HepG2 (cell line): Measurements from ENCODE around the gene TTC28. TPM values are rescaled to one million over a fixed set of nuclear protein-coding genes. Genes with fewer than 3 reads are reported as not detected.

Source experiments
- ARID3A ChIP-seq: IDR thresholded peaks from 2 replicates; pipeline ENCODE4 v1.6.1; 2012; ENCODE audit warnings: low read depth, low read length, improper control_type of control experiment
- ATRX ChIP-seq: sonication (generic); formaldehyde crosslinking; IDR thresholded peaks from 2 replicates; pipeline ENCODE4 v1.4.0; 2020; ENCODE audit warnings: missing genetic modification reagents, borderline replicate concordance
- LBX2 ChIP-seq: sonication (generic); formaldehyde crosslinking; IDR thresholded peaks from 2 replicates; pipeline ENCODE4 v1.5.0; 2020; ENCODE audit warnings: missing genetic modification reagents, mild to moderate bottlenecking, borderline replicate concordance
- NR2F6 ChIP-seq, 2 experiments: IDR thresholded peaks; 2 replicates each; pipeline ENCODE4 v1.6.1; 2016; ENCODE audit warnings: antibody characterized with exemption in 1 of 2, mild to moderate bottlenecking in 1 of 2
- SMC3 ChIP-seq: IDR thresholded peaks from 2 replicates; pipeline ENCODE4 v1.6.1; 2011; ENCODE audit warnings: low read length, improper control_type of control experiment
- STAG1 ChIP-seq: sonication (generic); formaldehyde crosslinking; IDR thresholded peaks from 2 replicates; pipeline ENCODE4 v1.4.0; 2020; ENCODE audit warnings: missing genetic modification reagents
- YEATS4 ChIP-seq: sonication (generic); formaldehyde crosslinking; IDR thresholded peaks from 2 replicates; pipeline ENCODE4 v1.4.0; 2020; ENCODE audit warnings: missing genetic modification reagents, borderline replicate concordance
- ZBTB26 ChIP-seq: IDR thresholded peaks from 2 replicates; pipeline ENCODE4 v1.6.1; 2016; ENCODE audit warnings: missing compliant biosample characterization, missing genetic modification reagents, borderline replicate concordance
- ZNF660 ChIP-seq: sonication (generic); formaldehyde crosslinking; IDR thresholded peaks from 2 replicates; pipeline ENCODE4 v1.5.1; 2020; ENCODE audit warnings: mild to moderate bottlenecking, low read depth, missing genetic modification reagents, borderline replicate concordance
- polyA plus RNA-seq, 8 experiments: library from polyadenylated mRNA; depleted of rRNA in 3 of 8; stranded (reverse) in 7 of 8; unstranded in 1 of 8; fragments of >200 nt; fragmentation: Illumina TruSeq in 4 of 8; extraction: Trizol in 4 of 8; gene quantifications; 2 replicates each; pipeline versions ENCODE4 v1.2.1 to v1.2.3, GENCODE V29; 2011 to 2016; ENCODE audit warnings: low read depth in 4 of 8, missing spikeins in 1 of 8, mixed read lengths in 1 of 8; ENCODE audit not compliant: insufficient read depth in 1 of 8
- total RNA-seq, 5 experiments: library from RNA; depleted of rRNA; stranded (reverse); fragments of >200 nt; fragmentation: Illumina TruSeq; extraction: Trizol; gene quantifications; 2 replicates each; pipeline ENCODE4 v1.2.3, GENCODE V29; 2016; ENCODE audit warnings: low read depth in 1 of 5
- TF ChIP-seq, protein P1 (sequence below): sonication (generic); formaldehyde crosslinking; IDR thresholded peaks from 2 replicates; pipeline ENCODE4 v1.4.0; 2020; ENCODE audit warnings: missing genetic modification reagents, borderline replicate concordance

The TTC28 gene
- total and polyA plus RNA-seq, 2 of the 13 experiments (the other 11 are each of a cell fraction or from before 2014, with no cell fraction given): 4.2 to 13.1 TPM

- TF ChIP-seq LBX2 (CRISPR knock-in tag) (no peak), ZNF660 (CRISPR knock-in tag) (no peak), ZBTB26 (CRISPR knock-in tag) (no peak), ATRX (CRISPR knock-in tag) (no peak), SMC3 (peak; percentile 90), YEATS4 (CRISPR knock-in tag) (no peak), NR2F6 (IDR thresholded peaks at IDR 0.05) (no peak), NR2F6 (CRISPR knock-in tag; IDR thresholded peaks at IDR 0.05) (no peak), ARID3A (peak; percentile 45; the same call in 1 of the 2 replicates), STAG1 (CRISPR knock-in tag) (peak; percentile 90)
- TF ChIP-seq, protein P1, sequence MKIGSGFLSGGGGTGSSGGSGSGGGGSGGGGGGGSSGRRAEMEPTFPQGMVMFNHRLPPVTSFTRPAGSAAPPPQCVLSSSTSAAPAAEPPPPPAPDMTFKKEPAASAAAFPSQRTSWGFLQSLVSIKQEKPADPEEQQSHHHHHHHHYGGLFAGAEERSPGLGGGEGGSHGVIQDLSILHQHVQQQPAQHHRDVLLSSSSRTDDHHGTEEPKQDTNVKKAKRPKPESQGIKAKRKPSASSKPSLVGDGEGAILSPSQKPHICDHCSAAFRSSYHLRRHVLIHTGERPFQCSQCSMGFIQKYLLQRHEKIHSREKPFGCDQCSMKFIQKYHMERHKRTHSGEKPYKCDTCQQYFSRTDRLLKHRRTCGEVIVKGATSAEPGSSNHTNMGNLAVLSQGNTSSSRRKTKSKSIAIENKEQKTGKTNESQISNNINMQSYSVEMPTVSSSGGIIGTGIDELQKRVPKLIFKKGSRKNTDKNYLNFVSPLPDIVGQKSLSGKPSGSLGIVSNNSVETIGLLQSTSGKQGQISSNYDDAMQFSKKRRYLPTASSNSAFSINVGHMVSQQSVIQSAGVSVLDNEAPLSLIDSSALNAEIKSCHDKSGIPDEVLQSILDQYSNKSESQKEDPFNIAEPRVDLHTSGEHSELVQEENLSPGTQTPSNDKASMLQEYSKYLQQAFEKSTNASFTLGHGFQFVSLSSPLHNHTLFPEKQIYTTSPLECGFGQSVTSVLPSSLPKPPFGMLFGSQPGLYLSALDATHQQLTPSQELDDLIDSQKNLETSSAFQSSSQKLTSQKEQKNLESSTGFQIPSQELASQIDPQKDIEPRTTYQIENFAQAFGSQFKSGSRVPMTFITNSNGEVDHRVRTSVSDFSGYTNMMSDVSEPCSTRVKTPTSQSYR (CRISPR knock-in tag): no peak
Measured at GRCh38 chr22:28594797-28595462, 84.7 kb downstream of the TTC28 start (continued).
